Gastroesophageal sphincter (tissue), 3 donors: ENCODE results near the gene RRAGD.

Source experiments
- CTCF ChIP-seq, 4 experiments: fragments of 200-600 bp in 2 of 4; fragments of 450-650 bp in 2 of 4; sonication (generic) in 1 of 4; IDR thresholded peaks; one replicate each; pipeline ENCODE4 v1.5.1; 2017 to 2019; ENCODE audit warnings: antibody characterized with exemption in 4 of 4, mild to moderate bottlenecking in 2 of 4, moderate library complexity in 2 of 4
- EP300 ChIP-seq: sonication (generic); formaldehyde crosslinking; IDR thresholded peaks from one replicate; pipeline ENCODE4 v1.6.1; 2017; ENCODE audit warnings: antibody characterized with exemption, mild to moderate bottlenecking
- POLR2A ChIP-seq, 2 donors: fragments of 450-650 bp; IDR thresholded peaks; one replicate each; pipeline ENCODE4 v1.6.1; 2017; ENCODE audit warnings: antibody characterized with exemption in 2 of 2, mild to moderate bottlenecking in 2 of 2, moderate library complexity in 1 of 2
- POLR2AphosphoS5 ChIP-seq: sonication (generic); formaldehyde crosslinking; IDR thresholded peaks from one replicate; pipeline ENCODE4 v1.6.1; 2017; ENCODE audit warnings: antibody characterized with exemption

- no peak for TF ChIP-seq CTCF (IDR thresholded peaks at IDR 0.05)
- no peak for TF ChIP-seq POLR2AphosphoS5
- TF ChIP-seq EP300, result no peak
- TF ChIP-seq POLR2A (IDR thresholded peaks at IDR 0.05), result no peak
These were observed 23.2 kb downstream of the RRAGD start for GRCh38 chr6:89388846-89389245.
